Activated T-cell treated with anti-CD3 and anti-CD28 coated beads for 4 hours (primary cell): ENCODE results near the gene RPL19.

Source experiments
- DNase-seq: peaks from one replicate; pipeline ENCODE4 v3.0.0-alpha.2; 2020

RPL19 gene

GRCh38 chr17:39173526-39174274 lies 26.4 kb upstream of the RPL19 start:
- no peak for DNase-seq

- DNase-seq: peak; percentile 69
Measured at GRCh38 chr17:39174920-39175694, 25.0 kb upstream of the RPL19 start.

GRCh38 chr17:39175695-39176093 lies 24.4 kb upstream of the RPL19 start:
- no peak for DNase-seq

- no peak for DNase-seq
Measured at GRCh38 chr17:39177256-39177655, 22.8 kb upstream of the RPL19 start.

- no peak for DNase-seq
Measured at GRCh38 chr17:39178536-39178935, 21.5 kb upstream of the RPL19 start.

GRCh38 chr17:39181303-39181702 lies 18.8 kb upstream of the RPL19 start:
- no peak for DNase-seq

GRCh38 chr17:39183045-39183444 lies 17.0 kb upstream of the RPL19 start:
- DNase-seq: no peak

GRCh38 chr17:39183720-39184119 lies 16.4 kb upstream of the RPL19 start:
- no peak for DNase-seq

- no peak for DNase-seq
Measured at GRCh38 chr17:39186481-39187002, 13.5 kb upstream of the RPL19 start.

GRCh38 chr17:39187152-39187830 lies 12.8 kb upstream of the RPL19 start:
- no peak for DNase-seq

GRCh38 chr17:39191750-39192510 lies 8.2 kb upstream of the RPL19 start:
- DNase-seq: no peak

- no peak for DNase-seq
Measured at GRCh38 chr17:39192901-39193300, 7.2 kb upstream of the RPL19 start.

GRCh38 chr17:39193346-39193745 lies 6.7 kb upstream of the RPL19 start:
- DNase-seq: no peak

GRCh38 chr17:39194089-39194984 lies 5.7 kb upstream of the RPL19 start:
- DNase-seq: no peak

GRCh38 chr17:39194985-39195524 lies 5.0 kb upstream of the RPL19 start:
- DNase-seq: no peak

- no peak for DNase-seq
Measured at GRCh38 chr17:39195568-39196160, 4.4 kb upstream of the RPL19 start.

- no peak for DNase-seq
Measured at GRCh38 chr17:39196241-39196807, 3.8 kb upstream of the RPL19 start.

GRCh38 chr17:39196808-39197291 lies 3.2 kb upstream of the RPL19 start:
- DNase-seq: no peak

- DNase-seq: peak; percentile 53
Measured at GRCh38 chr17:39197380-39198185, 2.5 kb upstream of the RPL19 start, which contains the start of gene CACNB1. Gene CACNB1 (minus strand): TSS chr17:39197669. CDS start chr17:39197495, 174 bp downstream.
